ENCODE results near the gene NPC2.

DNA sequence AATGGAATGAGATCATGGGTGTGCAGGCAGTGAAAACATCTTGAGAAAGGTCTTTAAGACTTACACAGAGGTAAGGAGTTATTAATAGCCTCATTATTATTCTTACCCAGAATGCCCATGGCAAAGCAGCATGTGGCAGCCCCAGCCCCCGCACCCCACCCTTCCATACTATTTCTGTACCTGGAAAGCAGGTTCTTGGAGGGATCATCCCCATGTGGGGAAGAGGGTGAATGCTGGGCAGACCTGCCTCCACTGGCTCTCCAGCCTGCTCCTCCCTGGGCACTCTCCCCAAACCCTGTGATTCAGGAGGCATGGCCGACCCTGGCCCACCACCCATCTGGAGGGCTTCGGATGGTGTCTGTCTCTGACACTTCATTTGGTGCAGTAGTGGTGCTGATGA is 28.3 kb downstream of the NPC2 start:
- TF ChIP-seq POLR2A (IDR thresholded peaks at IDR 0.05) (no peak), POLR2AphosphoS5 (IDR thresholded peaks at IDR 0.05) (no peak)
- TF ChIP-seq, protein P1, sequence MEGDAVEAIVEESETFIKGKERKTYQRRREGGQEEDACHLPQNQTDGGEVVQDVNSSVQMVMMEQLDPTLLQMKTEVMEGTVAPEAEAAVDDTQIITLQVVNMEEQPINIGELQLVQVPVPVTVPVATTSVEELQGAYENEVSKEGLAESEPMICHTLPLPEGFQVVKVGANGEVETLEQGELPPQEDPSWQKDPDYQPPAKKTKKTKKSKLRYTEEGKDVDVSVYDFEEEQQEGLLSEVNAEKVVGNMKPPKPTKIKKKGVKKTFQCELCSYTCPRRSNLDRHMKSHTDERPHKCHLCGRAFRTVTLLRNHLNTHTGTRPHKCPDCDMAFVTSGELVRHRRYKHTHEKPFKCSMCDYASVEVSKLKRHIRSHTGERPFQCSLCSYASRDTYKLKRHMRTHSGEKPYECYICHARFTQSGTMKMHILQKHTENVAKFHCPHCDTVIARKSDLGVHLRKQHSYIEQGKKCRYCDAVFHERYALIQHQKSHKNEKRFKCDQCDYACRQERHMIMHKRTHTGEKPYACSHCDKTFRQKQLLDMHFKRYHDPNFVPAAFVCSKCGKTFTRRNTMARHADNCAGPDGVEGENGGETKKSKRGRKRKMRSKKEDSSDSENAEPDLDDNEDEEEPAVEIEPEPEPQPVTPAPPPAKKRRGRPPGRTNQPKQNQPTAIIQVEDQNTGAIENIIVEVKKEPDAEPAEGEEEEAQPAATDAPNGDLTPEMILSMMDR (IDR thresholded peaks at IDR 0.05 in 8 of 11, conservative IDR thresholded peaks at IDR 0.05 in 3 of 11): no peak
